Activated T-cell treated with anti-CD3 and anti-CD28 coated beads, Interleukin-2, amount 50 U/mL, for 24 hours (primary cell): ENCODE results near the gene GRID1.

Experiments used
- DNase-seq: peaks from one replicate; pipeline ENCODE4 v3.0.0-alpha.2; 2020
- H3K27ac Mint-ChIP-seq: 2 replicates; pipeline ENCODE4 v1.8.0; 2020; ENCODE audit warnings: mild to moderate bottlenecking, mixed read lengths
- H3K27me3 Mint-ChIP-seq: 2 replicates; pipeline ENCODE4 v1.8.0; 2020; ENCODE audit warnings: mixed read lengths
- H3K36me3 Mint-ChIP-seq: 2 replicates; pipeline ENCODE4 v1.8.0; 2020; ENCODE audit warnings: low read depth, mixed read lengths
- H3K4me1 Mint-ChIP-seq: 2 replicates; pipeline ENCODE4 v1.8.0; 2020; ENCODE audit warnings: low read depth, mixed read lengths
- H3K4me3 Mint-ChIP-seq: 2 replicates; pipeline ENCODE4 v1.8.0; 2020; ENCODE audit warnings: mild to moderate bottlenecking, moderate library complexity, mixed read lengths
- H3K9me3 Mint-ChIP-seq: 2 replicates; pipeline ENCODE4 v1.8.0; 2020; ENCODE audit warnings: mixed read lengths

GRID1 gene

DNA sequence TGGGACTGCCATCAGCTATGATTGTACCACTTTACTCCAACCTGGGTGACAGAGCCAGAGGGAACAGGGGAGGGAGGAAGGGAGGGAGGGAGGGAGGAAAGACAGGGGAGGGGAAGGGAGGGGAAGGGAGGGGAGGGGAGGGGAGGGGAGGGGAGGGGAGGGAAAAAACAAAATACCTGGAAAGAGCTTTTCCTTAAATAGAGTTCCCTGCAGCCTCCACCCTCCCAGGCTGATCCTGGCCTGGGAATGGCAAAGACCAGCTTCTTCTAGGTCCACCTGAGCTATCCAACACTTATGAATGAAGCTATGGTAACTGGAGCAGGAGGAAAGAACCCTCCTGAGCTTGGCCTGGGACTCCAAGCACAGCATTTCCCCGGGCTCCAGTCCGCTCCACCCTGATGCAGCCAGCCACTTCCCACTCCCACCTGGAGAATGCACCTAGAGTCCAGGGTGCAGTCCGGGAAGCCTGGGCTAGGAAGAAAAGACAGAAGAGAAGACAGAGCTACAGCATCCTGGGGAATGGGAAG, 66.1 kb downstream of the GRID1 start:
- Mint-ChIP-seq H3K36me3 (no peaks in the 10 kb centered on the region), H3K27me3 (peaks cover 12% of the 10 kb centered on the region), H3K4me3 (no peak overlapping the region), H3K27ac (no peak overlapping the region), H3K4me1 (no peaks in the 10 kb centered on the region), H3K9me3 (no peaks in the 10 kb centered on the region)
- DNase-seq, result no peak

DNA sequence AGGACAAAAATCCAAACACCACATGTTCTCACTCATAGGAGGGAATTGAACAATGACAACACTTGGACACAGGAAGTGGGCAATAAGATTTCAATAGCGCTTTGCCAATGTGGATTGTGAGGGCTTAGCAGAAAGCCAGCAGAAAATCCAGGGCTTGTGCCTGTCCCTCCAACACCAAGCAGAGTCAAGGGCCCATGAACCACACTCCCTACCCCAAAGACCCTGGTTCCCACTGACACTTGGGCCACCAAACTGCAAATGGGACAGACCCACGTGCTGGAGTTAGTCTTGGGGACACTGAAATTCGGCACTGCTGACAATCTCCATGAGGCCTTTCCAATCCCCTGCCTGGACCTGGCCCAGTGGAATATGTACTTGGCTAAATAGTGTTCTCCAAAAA, 67.0 kb downstream of the GRID1 start:
- Mint-ChIP-seq H3K27me3 (peaks cover 8% of the 10 kb centered on the region), H3K9me3 (no peaks in the 10 kb centered on the region), H3K36me3 (no peaks in the 10 kb centered on the region), H3K4me1 (no peaks in the 10 kb centered on the region), H3K4me3 (no peak overlapping the region), H3K27ac (no peak overlapping the region)
- no peak for DNase-seq

DNA sequence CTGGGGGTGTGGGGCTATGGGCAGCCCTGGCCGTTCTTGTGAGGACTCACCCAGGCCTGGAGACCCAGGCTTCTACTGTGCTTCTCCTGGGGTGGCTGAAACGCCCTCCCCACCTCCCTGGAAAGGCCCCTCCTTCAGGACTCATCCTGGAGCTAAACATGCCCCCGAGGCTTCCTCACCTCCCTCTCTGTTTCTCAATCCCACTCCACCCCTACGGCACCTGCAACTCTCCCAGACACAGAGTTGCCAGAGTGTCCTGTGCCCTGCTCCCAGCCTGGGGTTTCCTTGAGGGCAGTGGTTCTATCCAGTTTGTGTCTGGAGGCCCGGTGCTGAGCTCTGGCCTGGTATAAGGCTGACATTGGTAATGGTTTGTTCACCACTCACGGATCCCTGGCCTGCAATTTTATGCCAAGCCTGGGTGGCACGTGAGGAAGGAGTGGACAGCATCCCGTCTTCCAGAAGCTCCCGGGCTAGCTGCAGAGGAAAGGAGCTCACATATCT, 68.0 kb downstream of the GRID1 start:
- H3K36me3 Mint-ChIP-seq, result no peaks in the 10 kb centered on the region
- H3K4me1 Mint-ChIP-seq, result no peaks in the 10 kb centered on the region
- DNase-seq, result no peak
- no peak overlapping the region for H3K27ac Mint-ChIP-seq
- H3K9me3 Mint-ChIP-seq, result no peaks in the 10 kb centered on the region
- peaks cover 14% of the 10 kb centered on the region for H3K27me3 Mint-ChIP-seq
- no peak overlapping the region for H3K4me3 Mint-ChIP-seq

DNA sequence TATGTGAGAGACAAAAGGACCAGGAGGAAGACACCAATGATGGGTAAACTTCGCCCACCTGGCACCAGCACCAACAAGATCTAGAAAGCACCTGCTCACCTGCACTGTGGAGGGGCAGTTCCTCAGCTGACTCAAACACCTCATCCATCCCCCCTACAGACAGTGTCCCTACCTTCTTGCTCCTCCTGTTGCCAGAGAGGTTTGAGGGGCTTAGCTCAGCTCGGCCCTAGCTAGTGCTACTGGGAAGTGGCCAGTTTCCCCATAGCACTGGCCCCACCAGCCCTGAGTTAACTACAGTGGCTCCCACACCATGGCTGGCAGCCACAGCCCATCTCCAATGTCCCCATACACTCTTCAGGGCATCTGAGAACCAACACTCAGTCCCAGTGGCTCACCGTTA, 70.8 kb downstream of the GRID1 start:
- no peak overlapping the region for H3K4me3 Mint-ChIP-seq
- H3K27ac Mint-ChIP-seq, result no peak overlapping the region
- H3K4me1 Mint-ChIP-seq, result no peaks in the 10 kb centered on the region
- H3K27me3 Mint-ChIP-seq, result peaks cover 8% of the 10 kb centered on the region
- no peaks in the 10 kb centered on the region for H3K36me3 Mint-ChIP-seq
- H3K9me3 Mint-ChIP-seq, result no peaks in the 10 kb centered on the region
- DNase-seq, result no peak

DNA sequence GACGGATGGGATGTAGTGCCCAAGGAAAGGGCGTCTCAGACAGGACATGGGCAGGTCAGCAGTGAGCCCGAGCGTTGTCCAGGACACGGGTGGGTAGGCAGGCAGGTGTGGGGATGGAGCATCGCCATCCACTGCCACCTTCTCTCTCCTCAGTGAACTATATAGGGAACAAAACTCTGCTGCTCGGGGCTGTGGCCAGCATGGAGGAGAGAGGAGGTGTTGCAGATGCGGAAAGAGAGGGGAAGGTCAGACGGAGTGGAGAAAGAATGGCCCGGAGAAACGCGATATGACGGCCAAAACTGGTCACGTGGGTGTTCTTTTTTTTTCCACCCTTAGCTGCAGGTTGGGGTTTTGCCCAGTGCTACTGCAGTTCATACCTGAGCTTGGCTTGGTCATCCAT, 71.2 kb downstream of the GRID1 start:
- Mint-ChIP-seq H3K36me3 (no peaks in the 10 kb centered on the region), H3K27ac (no peak overlapping the region), H3K4me3 (no peak overlapping the region), H3K27me3 (peaks cover 8% of the 10 kb centered on the region), H3K4me1 (no peaks in the 10 kb centered on the region), H3K9me3 (no peaks in the 10 kb centered on the region)
- no peak for DNase-seq

DNA sequence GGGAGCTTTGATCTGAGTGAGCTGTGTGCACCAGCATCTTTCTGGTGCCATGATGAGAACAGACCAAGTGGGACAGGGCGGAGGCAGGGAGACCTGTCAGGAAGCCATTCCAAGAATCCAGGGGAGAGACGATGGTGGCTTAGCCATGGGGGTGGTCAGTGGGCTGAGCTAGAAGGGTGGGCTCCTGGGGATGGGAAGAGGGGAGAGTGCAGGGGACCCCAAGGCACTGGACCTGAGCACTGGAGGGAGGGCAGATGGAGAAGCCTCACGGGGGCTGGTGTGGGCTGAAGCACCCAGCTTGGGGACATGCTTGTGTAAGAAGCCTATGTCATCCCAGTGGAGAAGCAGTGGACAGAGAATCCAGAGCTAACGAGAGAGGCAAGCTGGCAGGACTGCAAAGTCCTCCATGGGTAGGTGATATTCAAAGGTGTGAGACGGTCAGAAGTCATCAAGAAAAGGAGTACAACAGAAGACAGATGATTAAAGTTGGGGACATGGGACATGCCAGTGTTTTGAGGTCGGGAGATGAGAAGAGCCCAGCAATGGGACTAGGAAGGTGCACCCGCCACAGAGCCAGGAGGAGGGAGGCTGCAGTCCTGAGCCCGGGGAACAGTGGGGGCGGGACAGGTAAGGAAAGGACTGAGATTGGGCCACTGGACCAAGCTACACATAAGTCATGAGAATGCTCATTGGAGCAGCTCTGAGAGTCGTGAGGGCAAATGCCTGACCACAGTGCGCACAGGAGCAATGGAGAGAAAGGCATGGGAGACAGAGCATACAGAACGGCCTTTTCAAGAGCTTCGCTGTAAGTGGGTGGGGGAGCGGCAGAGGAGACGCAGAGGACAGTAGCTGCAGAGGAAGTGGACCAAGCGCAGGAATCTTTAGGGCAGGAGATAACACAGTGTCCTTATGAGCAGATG, 72.0 kb downstream of the GRID1 start:
- H3K4me3 Mint-ChIP-seq, result no peak overlapping the region
- no peak overlapping the region for H3K27ac Mint-ChIP-seq
- peaks cover 5% of the 10 kb centered on the region for H3K27me3 Mint-ChIP-seq
- no peak for DNase-seq
- no peaks in the 10 kb centered on the region for H3K4me1 Mint-ChIP-seq
- no peaks in the 10 kb centered on the region for H3K36me3 Mint-ChIP-seq
- no peaks in the 10 kb centered on the region for H3K9me3 Mint-ChIP-seq

DNA sequence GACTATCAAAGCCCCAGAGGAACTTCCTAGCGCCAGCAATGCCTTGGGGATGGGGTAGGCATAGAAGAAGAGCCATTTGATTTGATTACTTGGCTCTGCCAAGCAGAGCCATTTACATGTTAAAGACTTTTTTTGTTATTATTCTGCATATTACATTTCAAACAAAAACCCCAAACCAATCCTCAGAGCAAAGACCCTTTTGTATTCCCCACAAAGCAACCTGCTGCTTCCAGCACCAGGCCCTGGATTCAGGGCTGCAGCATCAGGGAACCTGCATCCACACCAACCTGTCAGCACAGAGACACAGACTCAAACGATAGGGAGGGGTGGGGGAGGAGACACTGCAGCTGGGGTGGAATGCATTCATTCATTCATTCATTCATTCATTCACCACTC, 73.2 kb downstream of the GRID1 start:
- H3K27me3 Mint-ChIP-seq, result peaks cover 5% of the 10 kb centered on the region
- H3K9me3 Mint-ChIP-seq, result no peaks in the 10 kb centered on the region
- no peaks in the 10 kb centered on the region for H3K4me1 Mint-ChIP-seq
- no peak overlapping the region for H3K4me3 Mint-ChIP-seq
- no peak for DNase-seq
- H3K36me3 Mint-ChIP-seq, result no peaks in the 10 kb centered on the region
- no peak overlapping the region for H3K27ac Mint-ChIP-seq

DNA sequence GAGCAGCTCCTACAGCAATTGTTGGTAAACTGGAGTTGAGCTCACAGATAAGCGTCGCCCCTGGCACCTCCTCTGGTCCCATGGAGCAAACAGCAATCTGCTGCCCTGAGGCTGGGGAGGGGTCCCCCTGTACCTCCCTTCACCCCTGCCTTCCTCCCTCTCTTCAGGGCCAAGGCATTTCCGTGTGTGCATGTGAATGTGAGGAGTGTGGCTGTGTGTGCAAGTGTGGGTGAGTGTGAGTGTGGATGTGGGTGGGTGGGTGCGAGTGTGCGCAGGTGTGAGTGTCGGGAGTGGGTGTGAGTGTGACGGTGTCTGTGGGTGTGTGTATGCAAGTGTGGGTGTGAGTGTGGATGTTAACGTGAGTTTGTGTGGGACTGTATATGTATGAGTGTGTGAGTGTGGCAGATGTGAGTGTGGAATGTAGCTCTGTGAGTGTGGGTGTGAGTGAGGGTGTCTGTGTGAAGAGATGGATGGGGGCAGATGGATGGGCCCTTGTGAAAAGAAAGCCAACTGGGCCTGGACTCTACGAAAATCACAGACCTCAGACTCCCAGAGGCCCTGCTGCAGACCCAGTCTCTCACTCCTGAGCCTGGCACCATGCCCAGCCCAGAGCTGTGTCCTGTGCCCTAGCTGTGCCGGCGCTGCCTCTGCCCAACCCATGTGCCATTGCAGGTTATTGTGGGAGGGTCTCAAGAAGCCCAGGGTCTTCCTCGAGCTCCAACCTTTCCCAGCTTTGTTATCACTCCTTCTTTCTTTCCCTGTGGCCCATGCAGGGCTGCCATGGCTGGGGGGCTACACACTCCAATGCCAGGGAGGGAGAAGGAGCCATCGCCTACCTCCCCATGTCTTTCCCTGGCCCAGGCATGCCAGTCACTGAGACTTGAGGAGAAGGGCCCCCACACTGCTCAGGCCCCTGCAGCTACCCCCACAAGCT, 73.9 kb downstream of the GRID1 start:
- Mint-ChIP-seq H3K36me3 (no peaks in the 10 kb centered on the region), H3K27me3 (peaks cover 5% of the 10 kb centered on the region), H3K9me3 (no peaks in the 10 kb centered on the region), H3K4me3 (no peak overlapping the region), H3K27ac (no peak overlapping the region), H3K4me1 (no peaks in the 10 kb centered on the region)
- DNase-seq, result no peak

DNA sequence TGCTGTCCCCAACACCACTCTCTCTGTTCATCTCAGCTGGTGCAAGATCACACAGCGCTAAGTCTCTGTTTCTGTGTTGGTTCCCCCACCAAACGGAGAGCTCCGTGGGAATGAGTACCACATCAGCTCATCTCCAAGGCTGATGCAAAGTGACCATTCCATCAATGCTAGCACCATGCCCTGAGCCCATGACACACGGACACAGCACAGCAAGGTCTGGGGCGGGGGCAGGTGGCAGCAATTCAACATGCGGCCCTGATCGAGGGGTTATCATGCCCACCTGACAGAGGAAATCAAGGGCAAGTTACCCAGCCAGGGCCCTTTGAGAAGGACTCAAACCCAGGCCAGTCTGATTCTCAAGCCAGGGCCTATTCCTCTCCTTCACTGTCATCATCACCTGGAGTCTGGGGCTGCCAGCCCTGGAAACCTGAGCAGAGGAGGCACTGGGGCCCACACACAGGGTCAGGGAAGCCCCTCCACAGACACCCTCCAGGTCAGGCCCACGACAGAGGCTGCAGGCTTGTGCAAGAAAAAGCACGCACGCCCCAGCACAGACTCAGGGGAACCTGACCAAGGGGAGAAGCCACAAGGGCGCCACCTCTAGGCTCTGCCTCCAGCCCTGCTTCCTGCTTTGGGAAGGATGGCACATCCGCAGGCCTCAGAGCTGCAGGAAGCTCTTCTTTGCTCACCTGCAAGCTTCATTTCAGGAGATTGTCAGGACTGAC, 74.8 kb downstream of the GRID1 start:
- no peaks in the 10 kb centered on the region for H3K9me3 Mint-ChIP-seq
- H3K36me3 Mint-ChIP-seq, result no peaks in the 10 kb centered on the region
- H3K27me3 Mint-ChIP-seq, result peaks cover 5% of the 10 kb centered on the region
- H3K4me1 Mint-ChIP-seq, result no peaks in the 10 kb centered on the region
- no peak overlapping the region for H3K27ac Mint-ChIP-seq
- no peak for DNase-seq
- H3K4me3 Mint-ChIP-seq, result no peak overlapping the region

DNA sequence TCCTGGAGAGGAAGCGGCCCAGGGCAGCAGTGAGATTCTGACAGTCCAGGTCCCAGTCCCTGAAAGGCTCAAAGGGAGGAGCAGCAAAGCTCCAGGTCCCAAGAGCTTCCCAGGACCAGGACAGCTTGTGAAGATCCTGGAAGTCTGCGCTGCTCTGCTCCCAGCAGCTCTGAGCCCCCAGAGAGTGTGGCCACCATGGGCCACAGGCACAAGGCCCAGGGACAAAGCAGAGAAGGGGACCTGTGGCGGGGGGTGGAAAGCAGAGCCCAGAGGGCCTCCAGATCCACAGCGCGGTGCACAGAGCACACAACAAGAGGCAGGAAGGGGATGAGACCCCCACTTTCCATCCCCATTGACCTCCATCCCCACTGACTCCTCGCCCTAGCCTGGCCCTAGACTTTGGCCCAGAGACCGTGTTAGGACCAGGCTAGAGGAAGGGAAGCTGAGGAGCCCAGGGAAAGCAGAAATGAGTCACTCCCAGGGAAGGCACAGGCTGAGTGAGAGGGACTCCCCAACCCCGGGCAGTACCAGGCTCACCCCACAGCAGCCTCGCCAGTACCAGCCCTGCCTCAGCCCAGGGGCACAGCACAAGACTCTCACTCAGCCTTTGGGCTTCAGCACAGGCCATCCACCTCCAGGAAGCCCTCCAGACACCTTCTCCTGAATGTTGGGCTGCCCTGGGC, 75.5 kb downstream of the GRID1 start:
- Mint-ChIP-seq H3K27ac (no peak overlapping the region), H3K36me3 (no peaks in the 10 kb centered on the region), H3K9me3 (no peaks in the 10 kb centered on the region), H3K27me3 (peaks cover 5% of the 10 kb centered on the region), H3K4me1 (no peaks in the 10 kb centered on the region), H3K4me3 (no peak overlapping the region)
- no peak for DNase-seq

DNA sequence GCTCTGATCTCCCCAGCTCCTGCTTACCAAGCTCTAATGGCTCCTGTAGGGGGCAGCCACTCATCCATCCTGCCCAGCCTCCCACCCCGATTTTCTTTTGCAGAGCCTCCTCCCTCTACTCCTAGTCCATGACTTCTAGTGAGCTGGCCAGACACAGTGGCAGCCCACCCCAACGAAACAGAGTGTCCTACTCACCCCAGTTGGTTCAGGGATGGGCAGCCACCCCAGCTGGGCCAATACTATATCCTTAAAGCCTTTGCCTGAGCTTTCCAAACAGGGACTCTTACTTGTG, 77.1 kb downstream of the GRID1 start:
- peaks cover 5% of the 10 kb centered on the region for H3K27me3 Mint-ChIP-seq
- no peak for DNase-seq
- H3K9me3 Mint-ChIP-seq, result no peaks in the 10 kb centered on the region
- H3K4me1 Mint-ChIP-seq, result no peaks in the 10 kb centered on the region
- no peak overlapping the region for H3K4me3 Mint-ChIP-seq
- H3K27ac Mint-ChIP-seq, result no peak overlapping the region
- no peaks in the 10 kb centered on the region for H3K36me3 Mint-ChIP-seq

DNA sequence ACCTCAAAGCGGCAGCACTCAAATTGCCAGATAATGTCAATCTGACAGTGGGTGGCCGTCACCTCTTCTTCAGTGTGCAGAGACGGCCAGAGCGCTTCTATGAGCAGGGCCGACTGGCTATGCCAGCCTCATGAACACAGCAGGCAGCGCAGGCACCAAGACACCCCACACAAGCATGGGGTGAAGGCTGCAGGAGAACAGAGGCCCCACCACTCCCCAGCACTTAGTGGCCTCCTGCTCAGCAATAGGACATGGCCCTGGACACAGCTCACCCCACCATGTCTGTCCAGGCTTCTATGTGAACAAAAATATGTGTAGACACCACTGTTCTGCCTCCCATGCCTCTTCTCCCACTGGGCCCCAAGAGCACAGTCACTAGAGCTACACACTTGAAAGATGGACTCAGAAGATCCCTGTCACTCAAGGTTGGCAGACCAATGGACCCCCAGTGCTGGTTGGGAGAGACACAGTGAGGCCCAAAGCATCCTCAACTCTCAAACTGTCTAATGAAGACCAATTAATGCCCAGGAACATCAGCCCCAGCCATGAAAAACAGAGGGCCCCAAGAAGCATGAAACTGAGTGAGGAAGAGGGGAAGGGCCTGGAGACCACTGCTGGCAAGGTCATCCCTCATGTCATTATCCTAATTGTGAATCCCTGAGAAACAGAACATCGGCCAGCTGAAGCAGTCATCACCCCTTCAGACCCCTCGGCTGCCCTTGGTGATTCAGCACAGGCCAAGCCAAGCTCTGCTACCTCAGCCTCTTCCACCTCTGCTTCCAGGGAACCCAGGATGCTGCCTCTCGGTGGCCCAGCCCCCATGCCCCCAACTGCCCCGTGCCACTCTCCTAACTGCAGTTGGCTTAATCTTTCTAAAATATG, 77.7 kb downstream of the GRID1 start:
- Mint-ChIP-seq H3K4me3 (no peak overlapping the region), H3K36me3 (no peaks in the 10 kb centered on the region), H3K4me1 (no peaks in the 10 kb centered on the region), H3K27me3 (peaks cover 1% of the 10 kb centered on the region), H3K9me3 (no peaks in the 10 kb centered on the region), H3K27ac (no peak overlapping the region)
- no peak for DNase-seq

DNA sequence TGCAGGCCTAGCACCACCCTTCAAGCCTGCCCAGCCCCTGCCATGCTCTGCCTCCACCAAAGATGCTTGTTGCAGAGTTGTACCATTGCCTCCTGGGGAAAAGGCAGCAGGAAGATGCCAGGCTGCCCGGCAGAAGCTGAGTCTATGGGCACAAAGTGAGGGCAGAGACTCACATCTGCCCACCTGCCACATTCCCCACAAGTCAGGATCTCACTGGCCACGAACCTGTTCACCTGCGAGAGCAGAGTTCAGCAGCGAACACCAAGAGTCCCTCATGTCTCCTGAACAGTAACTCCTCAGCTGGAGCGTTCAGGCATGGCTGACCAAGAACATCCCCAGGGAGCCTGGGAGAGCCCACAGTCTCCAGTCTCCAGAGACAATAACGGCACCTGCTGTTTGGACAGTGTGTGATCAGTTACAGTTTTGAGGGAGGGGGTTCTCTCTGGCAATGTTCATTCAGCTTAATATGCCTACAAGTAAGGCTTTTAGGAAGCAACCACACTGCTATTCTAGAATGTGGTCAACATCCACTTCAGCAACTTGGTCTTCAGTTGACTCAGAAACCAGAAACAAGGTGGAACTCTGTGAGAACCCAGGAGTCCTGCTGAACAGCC, 78.5 kb downstream of the GRID1 start:
- H3K27me3 Mint-ChIP-seq, result peaks cover 4% of the 10 kb centered on the region
- H3K4me3 Mint-ChIP-seq, result no peak overlapping the region
- no peaks in the 10 kb centered on the region for H3K36me3 Mint-ChIP-seq
- H3K27ac Mint-ChIP-seq, result no peak overlapping the region
- H3K9me3 Mint-ChIP-seq, result no peaks in the 10 kb centered on the region
- no peaks in the 10 kb centered on the region for H3K4me1 Mint-ChIP-seq
- no peak for DNase-seq
